Ectodermal cell (in vitro differentiated cells): ENCODE data around the gene NPFFR1.

Experiments used
- H3K27ac ChIP-seq: 2 replicates; pipeline ENCODE4 v1.7.0; 2013; ENCODE audit warnings: mild to moderate bottlenecking, low read depth, low read length; ENCODE audit not compliant: insufficient read depth, poor library complexity, severe bottlenecking
- H3K27me3 ChIP-seq: 2 replicates; pipeline ENCODE4 v1.7.0; 2013; ENCODE audit warnings: mild to moderate bottlenecking, low read length; ENCODE audit not compliant: insufficient read depth, control insufficient read depth, poor library complexity, severe bottlenecking
- H3K36me3 ChIP-seq: one replicate; pipeline ENCODE4 v1.7.0; 2013; ENCODE audit warnings: low read length; ENCODE audit not compliant: control insufficient read depth, insufficient read depth
- H3K4me1 ChIP-seq: one replicate; pipeline ENCODE4 v1.7.0; 2013; ENCODE audit warnings: low read length; ENCODE audit not compliant: control insufficient read depth, insufficient read depth
- H3K4me3 ChIP-seq: 2 replicates; pipeline ENCODE4 v1.7.0; 2013; ENCODE audit warnings: low read depth, low read length, control low read depth; ENCODE audit not compliant: insufficient read depth
- H3K9me3 ChIP-seq: 2 replicates; pipeline ENCODE4 v1.7.0; 2013; ENCODE audit warnings: mild to moderate bottlenecking, low read length, moderate library complexity; ENCODE audit not compliant: control insufficient read depth
- WGBS, 2 experiments: methylation state at CpG; one replicate each; pipeline ENCODE4 v1.1.7; 2013; ENCODE audit warnings: missing lambda C conversion rate in 2 of 2; 5-methylcytosine and 5-hydroxymethylcytosine counted together

The NPFFR1 gene

DNA sequence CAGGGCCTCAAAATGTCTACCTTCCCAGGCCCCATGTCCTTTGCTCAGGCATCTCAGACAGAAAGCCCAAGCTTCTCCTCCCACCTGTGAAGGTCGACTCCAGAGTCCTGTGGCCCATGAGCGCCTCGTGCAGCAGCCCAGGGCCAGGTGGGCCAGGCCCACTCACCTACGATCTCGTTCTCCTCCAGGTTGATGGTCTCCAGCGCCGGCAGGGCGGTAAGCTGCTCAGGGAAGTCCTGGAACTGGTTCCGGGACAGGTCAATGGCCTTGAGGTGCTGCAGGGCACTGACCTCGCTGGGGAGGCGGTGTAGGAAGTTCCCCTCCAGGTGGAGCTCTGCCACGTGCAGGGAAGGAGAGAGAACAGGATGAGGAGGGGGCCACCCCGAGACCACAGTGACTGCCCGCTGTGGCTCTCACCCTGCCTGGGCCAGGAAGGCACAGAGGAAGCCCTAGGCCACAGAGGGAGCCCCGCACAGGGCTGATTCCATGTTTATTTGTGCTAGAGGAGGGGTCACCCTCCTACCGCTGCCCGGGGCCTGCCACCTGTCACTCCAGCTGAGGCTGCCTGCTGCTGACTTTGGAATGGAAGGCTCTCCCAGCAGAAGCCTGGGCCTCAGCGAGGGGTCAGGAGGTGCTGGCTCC, 40.0 kb upstream of the NPFFR1 start:
- peaks cover 19% of the 10 kb centered on the region for H3K4me1 ChIP-seq
- no peak overlapping the region for H3K27ac ChIP-seq
- no peaks in the 10 kb centered on the region for H3K36me3 ChIP-seq
- no peak overlapping the region for H3K4me3 ChIP-seq
- H3K27me3 ChIP-seq = no peaks in the 10 kb centered on the region
- 79 to 81% methylated on average over 18 of the region's 18 CpGs for WGBS, 2 experiments
- H3K9me3 ChIP-seq = no peaks in the 10 kb centered on the region

DNA sequence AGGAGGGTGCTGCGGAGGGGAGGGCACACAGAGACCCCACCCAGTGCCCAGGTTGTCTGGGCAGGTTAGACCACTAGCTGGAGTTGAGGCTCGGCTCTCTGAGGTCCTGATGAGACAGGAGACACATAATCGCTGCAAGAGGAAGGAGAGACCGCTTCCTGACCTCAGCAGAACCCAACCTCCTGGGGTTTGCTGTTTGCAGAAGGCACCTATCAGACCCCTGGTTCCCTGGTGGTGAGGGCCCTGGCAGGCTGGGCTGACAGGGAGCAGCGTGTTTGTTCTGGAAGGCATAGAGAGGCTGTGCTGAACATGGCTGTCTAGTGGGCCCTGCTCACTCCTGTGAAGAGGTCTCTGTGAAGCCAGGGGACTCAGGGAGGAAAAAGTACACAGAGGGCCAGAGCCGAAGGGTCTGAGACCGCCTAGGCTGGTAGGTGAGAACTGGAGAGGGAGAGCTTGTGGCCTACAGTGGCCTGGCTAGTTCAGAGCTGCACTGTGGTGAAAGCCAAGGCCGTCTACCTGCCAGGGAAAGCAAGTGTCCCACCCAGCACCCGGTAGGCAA, 39.4 kb upstream of the NPFFR1 start:
- no peak overlapping the region for H3K4me3 ChIP-seq
- no peaks in the 10 kb centered on the region for H3K36me3 ChIP-seq
- H3K9me3 ChIP-seq = no peaks in the 10 kb centered on the region
- H3K4me1 ChIP-seq = peaks cover 19% of the 10 kb centered on the region
- H3K27ac ChIP-seq = no peak overlapping the region
- WGBS, 2 experiments = 94 to 96% methylated on average over 9 of the region's 9 CpGs
- H3K27me3 ChIP-seq = no peaks in the 10 kb centered on the region

- Histone ChIP-seq H3K4me3 (no peak overlapping the region), H3K9me3 (no peaks in the 10 kb centered on the region), H3K27me3 (no peaks in the 10 kb centered on the region), H3K27ac (no peak overlapping the region), H3K4me1 (peaks cover 19% of the 10 kb centered on the region), H3K36me3 (no peaks in the 10 kb centered on the region)
- 94% methylated on average over 19 of the region's 19 CpGs for WGBS, 2 experiments
Observed at GRCh38 chr10:70321897-70322890, 38.4 kb upstream of the NPFFR1 start.

DNA sequence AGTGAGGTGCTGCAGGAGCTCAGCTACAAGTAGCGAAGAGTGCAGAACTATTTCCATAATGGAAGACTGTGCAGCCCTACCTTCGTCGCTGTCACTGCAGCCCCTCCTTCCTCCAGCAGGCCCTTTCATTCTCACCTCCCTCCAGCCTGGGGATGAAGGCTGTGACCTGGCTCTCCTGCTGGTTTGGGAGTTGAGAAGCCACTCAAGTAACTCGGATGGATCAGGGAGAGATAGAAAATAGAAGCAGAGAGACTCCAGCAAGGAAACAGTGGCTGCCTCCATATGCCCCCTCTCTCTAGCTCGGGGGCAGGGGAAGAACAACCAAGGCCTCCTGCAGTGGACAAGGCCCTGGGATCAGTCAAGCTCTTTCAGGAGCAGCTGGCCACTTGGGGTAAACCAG, 37.4 kb upstream of the NPFFR1 start:
- Histone ChIP-seq H3K4me1 (peaks cover 19% of the 10 kb centered on the region), H3K27ac (no peak overlapping the region), H3K36me3 (no peaks in the 10 kb centered on the region), H3K9me3 (no peaks in the 10 kb centered on the region), H3K27me3 (no peaks in the 10 kb centered on the region), H3K4me3 (no peak overlapping the region)
- 75 to 81% methylated on average over 5 of the region's 5 CpGs for WGBS, 2 experiments

- Histone ChIP-seq H3K4me3 (no peak overlapping the region), H3K36me3 (no peaks in the 10 kb centered on the region), H3K9me3 (no peaks in the 10 kb centered on the region), H3K4me1 (peaks cover 19% of the 10 kb centered on the region), H3K27ac (no peak overlapping the region), H3K27me3 (no peaks in the 10 kb centered on the region)
- 77 to 81% methylated on average over 5 of the region's 5 CpGs for WGBS, 2 experiments
Observed at GRCh38 chr10:70320751-70321150, 36.9 kb upstream of the NPFFR1 start.

DNA sequence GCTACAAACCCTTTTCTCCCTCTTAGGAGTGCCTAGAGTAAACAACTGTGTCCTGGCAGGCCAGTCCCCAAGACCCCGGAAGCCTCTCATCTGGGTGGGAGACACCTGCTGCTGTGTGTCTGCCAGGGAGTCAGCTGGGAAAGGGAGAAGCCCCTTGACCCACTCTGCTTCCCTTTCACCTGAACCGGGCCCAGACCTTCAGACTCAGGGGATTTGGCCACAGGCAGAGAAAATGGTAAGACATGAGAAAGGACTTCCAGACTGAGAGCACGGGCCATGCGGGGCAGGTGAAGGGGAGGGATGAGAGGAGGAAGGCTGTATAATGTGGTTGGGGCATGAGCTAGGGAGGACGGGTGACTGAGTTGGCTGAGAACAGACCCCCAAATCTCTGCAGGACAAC, 36.0 kb upstream of the NPFFR1 start:
- H3K27me3 ChIP-seq = no peaks in the 10 kb centered on the region
- H3K27ac ChIP-seq = no peak overlapping the region
- H3K4me1 ChIP-seq = peaks cover 18% of the 10 kb centered on the region
- no peaks in the 10 kb centered on the region for H3K36me3 ChIP-seq
- no peaks in the 10 kb centered on the region for H3K9me3 ChIP-seq
- no peak overlapping the region for H3K4me3 ChIP-seq
- 94 to 95% methylated on average over 5 of the region's 5 CpGs for WGBS, 2 experiments

GRCh38 chr10:70319183-70319582, 35.4 kb upstream of the NPFFR1 start:
- no peaks in the 10 kb centered on the region for H3K27me3 ChIP-seq

DNA sequence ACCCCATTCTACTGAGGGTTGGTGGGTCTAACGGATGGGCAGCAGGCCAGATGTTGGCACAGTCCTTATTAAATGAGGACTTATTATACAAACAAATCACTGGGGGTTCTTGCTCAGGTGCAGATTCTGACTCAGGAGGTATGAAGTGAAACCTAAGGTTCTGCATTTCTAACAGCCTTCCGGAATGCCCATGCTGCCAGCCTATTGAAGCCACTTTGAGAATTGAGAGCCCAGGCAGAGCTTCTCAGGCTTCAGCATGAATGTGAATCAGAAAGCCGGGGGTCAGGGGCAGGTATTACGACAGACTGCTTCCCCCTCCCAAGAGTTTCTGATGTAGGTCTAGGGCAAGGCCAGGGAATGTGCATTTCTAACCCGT, 34.1 kb upstream of the NPFFR1 start:
- Histone ChIP-seq H3K27me3 (no peaks in the 10 kb centered on the region), H3K4me3 (no peak overlapping the region), H3K36me3 (no peaks in the 10 kb centered on the region), H3K9me3 (no peaks in the 10 kb centered on the region), H3K4me1 (peaks cover 7% of the 10 kb centered on the region), H3K27ac (no peak overlapping the region)
- WGBS, 2 experiments = 95 to 96% methylated on average over 5 of the region's 5 CpGs

More at GRCh38 chr10:70319183-70319582, 35.4 kb upstream of the NPFFR1 start:
- no peak overlapping the region for H3K4me3 ChIP-seq
- peaks cover 11% of the 10 kb centered on the region for H3K4me1 ChIP-seq
- 91 to 92% methylated on average over 6 of the region's 6 CpGs for WGBS, 2 experiments
- no peak overlapping the region for H3K27ac ChIP-seq
- H3K9me3 ChIP-seq = no peaks in the 10 kb centered on the region
- no peaks in the 10 kb centered on the region for H3K36me3 ChIP-seq

DNA sequence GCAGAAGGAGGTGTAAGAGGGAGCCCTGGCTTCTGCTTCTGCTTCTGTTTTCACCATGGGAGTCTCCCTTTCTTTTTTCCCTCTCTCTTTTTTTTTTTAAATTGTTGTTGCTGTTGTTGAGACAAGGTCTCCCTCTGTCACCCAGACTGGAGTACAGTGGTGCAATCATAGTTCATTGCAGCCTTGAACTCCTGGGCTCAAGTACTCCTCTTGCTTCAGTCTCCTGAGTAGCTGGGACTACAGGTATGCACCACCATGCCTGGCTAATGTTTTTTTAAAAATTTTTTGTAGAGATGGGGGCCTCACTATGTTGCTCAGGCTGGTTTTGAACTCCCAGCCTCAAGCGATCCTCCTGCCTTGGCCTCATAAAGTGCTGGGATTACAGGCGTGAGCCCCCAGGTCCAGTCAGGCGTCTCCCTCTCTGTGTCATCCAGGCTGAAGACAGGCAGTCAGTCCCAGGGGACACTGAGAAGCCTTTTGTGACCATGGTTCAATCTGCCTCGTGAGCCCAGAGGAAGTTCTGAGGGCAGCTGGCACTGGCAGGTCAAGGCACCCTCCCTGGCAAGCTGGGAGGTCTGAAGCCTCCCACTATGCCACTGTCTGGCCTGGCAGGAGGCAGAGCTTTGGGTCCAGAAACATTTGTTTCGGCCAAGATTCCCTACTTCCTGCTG, 33.6 kb upstream of the NPFFR1 start:
- WGBS, 2 experiments = 90 to 92% methylated on average over 5 of the region's 5 CpGs
- no peak overlapping the region for H3K4me3 ChIP-seq
- no peaks in the 10 kb centered on the region for H3K27me3 ChIP-seq
- H3K4me1 ChIP-seq = peaks cover 7% of the 10 kb centered on the region
- no peak overlapping the region for H3K27ac ChIP-seq
- H3K9me3 ChIP-seq = no peaks in the 10 kb centered on the region
- H3K36me3 ChIP-seq = no peaks in the 10 kb centered on the region

DNA sequence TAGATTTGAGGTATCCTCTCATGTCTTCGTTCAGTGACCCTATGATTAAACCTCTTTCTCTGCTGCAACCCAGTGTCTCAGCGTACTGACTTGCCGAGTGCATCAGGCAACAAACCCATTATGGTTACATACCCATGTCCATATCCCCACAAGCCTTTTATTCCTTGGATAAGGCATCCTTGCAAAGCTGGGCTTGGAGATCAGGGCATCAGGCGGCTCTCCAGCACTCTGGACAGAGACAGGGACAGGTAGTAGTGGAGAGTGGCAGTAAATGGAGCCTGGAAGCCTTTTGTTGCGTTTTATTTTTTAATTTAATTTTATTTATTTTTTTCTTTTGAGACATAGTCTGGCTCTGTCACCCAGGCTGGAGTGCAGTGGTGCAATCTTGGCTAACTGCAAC, 32.0 kb upstream of the NPFFR1 start:
- Histone ChIP-seq H3K27ac (no peak overlapping the region), H3K27me3 (no peaks in the 10 kb centered on the region), H3K36me3 (no peaks in the 10 kb centered on the region), H3K9me3 (no peaks in the 10 kb centered on the region), H3K4me1 (no peaks in the 10 kb centered on the region), H3K4me3 (no peak overlapping the region)
- 93 to 95% methylated on average over 5 of the region's 5 CpGs for WGBS, 2 experiments
